ENCODE data around the gene INA. TPM values are rescaled to one million over a fixed set of nuclear protein-coding genes. Genes with fewer than 3 reads are reported as not detected.

The INA gene
- total RNA-seq, 1 experiment from 2014 or later: 14.0 TPM

DNA sequence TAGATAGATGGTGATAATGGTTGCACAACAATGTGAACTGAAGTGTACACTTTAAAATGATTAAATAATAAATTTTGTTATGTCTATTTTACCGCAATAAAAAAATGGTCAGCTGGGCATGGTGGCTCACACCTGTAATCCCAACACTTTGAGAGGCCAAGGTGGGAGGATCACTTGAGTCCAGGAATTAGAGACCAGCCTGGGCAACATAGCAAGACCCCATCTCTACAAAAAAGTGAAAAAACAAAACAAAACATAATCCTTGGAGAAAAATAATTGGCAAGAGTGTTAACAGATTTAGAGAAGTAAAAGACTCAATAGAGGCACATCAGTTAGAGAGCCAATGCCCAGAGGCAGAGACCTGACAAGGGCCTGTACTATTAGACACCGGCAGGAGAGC is 41.2 kb upstream of the INA start:
- no peaks in the 10 kb centered on the region for H3K27me3 Mint-ChIP-seq (ENCODE audit: low read depth)
- Histone ChIP-seq H3K27me3 (ENCODE audit: insufficient read depth, low read length) (no peaks in the 10 kb centered on the region), H3K4ac (ENCODE audit: low read depth, low read length) (no peak overlapping the region), H3K14ac (ENCODE audit: insufficient read depth, low read length) (no peak overlapping the region), H3K9me3 (ENCODE audit: control insufficient read depth, low read depth, low read length) (no peaks in the 10 kb centered on the region), H3K27ac (ENCODE audit: insufficient read length, low read depth, low read length) (no peak overlapping the region), H3K23ac (ENCODE audit: insufficient read length, low read depth, low read length) (no peak overlapping the region), H2AK5ac (ENCODE audit: insufficient read length, low read length) (no peak overlapping the region), H3K23me2 (ENCODE audit: insufficient read length, low read depth, low read length, poor library complexity, severe bottlenecking) (no peaks in the 10 kb centered on the region), H4K8ac (replicated peaks; ENCODE audit: insufficient read length, low read depth, low read length) (no peak overlapping the region), H3K4me2 (ENCODE audit: insufficient read depth, insufficient read length, low read length) (no peak overlapping the region), H3K79me1 (ENCODE audit: insufficient read depth, low read depth, low read length, poor library complexity, severe bottlenecking) (no peaks in the 10 kb centered on the region), H2BK120ac (ENCODE audit: low read depth, low read length, poor library complexity, severe bottlenecking) (peak overlapping the region; percentile 19), H4K5ac (ENCODE audit: insufficient read length, low read depth, low read length) (no peak overlapping the region), H2BK5ac (ENCODE audit: insufficient read length, low read length) (no peak overlapping the region), H2BK12ac (ENCODE audit: insufficient read length, low read depth, low read length) (no peak overlapping the region), H3K79me2 (ENCODE audit: insufficient read depth, low read length) (no peaks in the 10 kb centered on the region), H3K4me1 (ENCODE audit: insufficient read depth, low read length) (peaks cover 4% of the 10 kb centered on the region; the same call in 1 of the 2 replicates), H3K56ac (ENCODE audit: insufficient read length, low read depth, low read length) (no peak overlapping the region), H2BK20ac (ENCODE audit: low read depth, low read length, poor library complexity, severe bottlenecking) (no peak overlapping the region), H4K20me1 (ENCODE audit: control insufficient read depth, insufficient read depth, insufficient read length) (no peaks in the 10 kb centered on the region), H3K9ac (ENCODE audit: extremely low read depth, insufficient read length, low read length) (no peak overlapping the region), H4K91ac (ENCODE audit: insufficient read length, low read depth, low read length) (no peak overlapping the region), H2AFZ (ENCODE audit: low read length) (no peak overlapping the region), H2BK15ac (ENCODE audit: low read depth, low read length) (no peak overlapping the region), H3T11ph (ENCODE audit: low read length) (no peak overlapping the region), H3K18ac (ENCODE audit: insufficient read length, low read depth, low read length) (no peak overlapping the region)
- H3K4me1 Mint-ChIP-seq: peaks cover 26 to 31% of the 10 kb centered on the region in 2 experiments
- peak overlapping the region in 1 of 3 experiments; percentile 30; a peak in 1 of 7 replicates for H3K27ac Mint-ChIP-seq
- H3K9me3 Mint-ChIP-seq: no peaks in the 10 kb centered on the region; a peak in 1 of 5 replicates
- TF ChIP-seq, protein P1, sequence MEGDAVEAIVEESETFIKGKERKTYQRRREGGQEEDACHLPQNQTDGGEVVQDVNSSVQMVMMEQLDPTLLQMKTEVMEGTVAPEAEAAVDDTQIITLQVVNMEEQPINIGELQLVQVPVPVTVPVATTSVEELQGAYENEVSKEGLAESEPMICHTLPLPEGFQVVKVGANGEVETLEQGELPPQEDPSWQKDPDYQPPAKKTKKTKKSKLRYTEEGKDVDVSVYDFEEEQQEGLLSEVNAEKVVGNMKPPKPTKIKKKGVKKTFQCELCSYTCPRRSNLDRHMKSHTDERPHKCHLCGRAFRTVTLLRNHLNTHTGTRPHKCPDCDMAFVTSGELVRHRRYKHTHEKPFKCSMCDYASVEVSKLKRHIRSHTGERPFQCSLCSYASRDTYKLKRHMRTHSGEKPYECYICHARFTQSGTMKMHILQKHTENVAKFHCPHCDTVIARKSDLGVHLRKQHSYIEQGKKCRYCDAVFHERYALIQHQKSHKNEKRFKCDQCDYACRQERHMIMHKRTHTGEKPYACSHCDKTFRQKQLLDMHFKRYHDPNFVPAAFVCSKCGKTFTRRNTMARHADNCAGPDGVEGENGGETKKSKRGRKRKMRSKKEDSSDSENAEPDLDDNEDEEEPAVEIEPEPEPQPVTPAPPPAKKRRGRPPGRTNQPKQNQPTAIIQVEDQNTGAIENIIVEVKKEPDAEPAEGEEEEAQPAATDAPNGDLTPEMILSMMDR (conservative IDR thresholded peaks at IDR 0.05): no peak
- peaks cover 0 to 3% (median 0%) of the 10 kb centered on the region in 3 experiments; a peak in 1 of 7 replicates for H3K36me3 Mint-ChIP-seq (ENCODE audit: insufficient read depth in 1 of 3, low read depth in 3 of 3)
- no peak overlapping the region for H3K4me3 Mint-ChIP-seq
- no peak for DNase-seq
- no CpG with 5 or more reads among the region's 2 CpGs for WGBS (ENCODE audit: extremely low coverage, insufficient read length, low lambda C conversion rate)
